T-helper 17 cell (primary cell): ENCODE data around the gene MSH2. TPM values are rescaled to one million over a fixed set of nuclear protein-coding genes. Genes with fewer than 3 reads are reported as not detected.

Source experiments
- ATAC-seq: fragments of 150-1000 bp; cut with Tn5 transposase; 2 replicates; pipeline ENCODE4 v1.10.0; 2021; ENCODE audit warnings: mild to moderate bottlenecking, moderate library complexity
- DNase-seq, 3 donors: peaks; one replicate each; pipeline versions ENCODE4 v3.0.0 to v3.0.0-alpha.2; 2020 to 2021
- H3K9me3 ChIP-seq: one replicate; pipeline ENCODE4 v1.7.0; 2013; ENCODE audit warnings: low read length, mild to moderate bottlenecking; ENCODE audit not compliant: control insufficient read depth, poor library complexity, severe bottlenecking
- H3K27ac Mint-ChIP-seq: one replicate; pipeline ENCODE4 v1.8.0; 2022; ENCODE audit warnings: mild to moderate bottlenecking, moderate library complexity, mixed read lengths
- H3K27me3 Mint-ChIP-seq: one replicate; pipeline ENCODE4 v1.8.0; 2022; ENCODE audit warnings: mixed read lengths
- H3K36me3 Mint-ChIP-seq: one replicate; pipeline ENCODE4 v1.8.0; 2022; ENCODE audit warnings: low read depth, mixed read lengths
- H3K4me1 Mint-ChIP-seq: one replicate; pipeline ENCODE4 v1.8.0; 2022; ENCODE audit warnings: mild to moderate bottlenecking, mixed read lengths
- H3K4me3 Mint-ChIP-seq: one replicate; pipeline ENCODE4 v1.8.0; 2022; ENCODE audit warnings: mild to moderate bottlenecking, moderate library complexity, mixed read lengths
- total RNA-seq, 4 donors: library from RNA in 2 of 4; stranded (reverse) in 2 of 4; gene quantifications; one replicate each; pipeline ENCODE4 v1.2.3 and lab custom pipeline; 2022 to 2026

The MSH2 gene
- total RNA-seq, 2 donors from 2014 or later: 9.7 to 9.9 TPM

- DNase-seq (no peak), ATAC-seq (no peak)
- Mint-ChIP-seq H3K4me1 (peaks cover 15% of the 10 kb centered on the region), H3K4me3 (no peak overlapping the region), H3K27me3 (no peaks in the 10 kb centered on the region), H3K27ac (no peak overlapping the region), H3K36me3 (peaks cover 5% of the 10 kb centered on the region)
- no peaks in the 10 kb centered on the region for H3K9me3 ChIP-seq
These were observed 57.8 kb downstream of the MSH2 start for GRCh38 chr2:47460766-47461165.

GRCh38 chr2:47471429-47472116 is 68.6 kb downstream of the MSH2 start:
- peaks cover 9% of the 10 kb centered on the region for H3K36me3 Mint-ChIP-seq

GRCh38 chr2:47479863-47480262 is 76.9 kb downstream of the MSH2 start:
- no peak for DNase-seq
- no peaks in the 10 kb centered on the region for H3K9me3 ChIP-seq
- no peaks in the 10 kb centered on the region for H3K27me3 Mint-ChIP-seq
- no peak for ATAC-seq
- H3K4me1 Mint-ChIP-seq: no peaks in the 10 kb centered on the region
- no peak overlapping the region for H3K4me3 Mint-ChIP-seq
- H3K36me3 Mint-ChIP-seq: peaks cover 5% of the 10 kb centered on the region
- H3K27ac Mint-ChIP-seq: no peak overlapping the region

More at GRCh38 chr2:47471429-47472116, 68.6 kb downstream of the MSH2 start:
- Mint-ChIP-seq H3K27ac (no peak overlapping the region), H3K27me3 (no peaks in the 10 kb centered on the region), H3K4me3 (no peak overlapping the region), H3K4me1 (peaks cover 2% of the 10 kb centered on the region)
- H3K9me3 ChIP-seq: no peaks in the 10 kb centered on the region
- DNase-seq (no peak), ATAC-seq (no peak)

DNA sequence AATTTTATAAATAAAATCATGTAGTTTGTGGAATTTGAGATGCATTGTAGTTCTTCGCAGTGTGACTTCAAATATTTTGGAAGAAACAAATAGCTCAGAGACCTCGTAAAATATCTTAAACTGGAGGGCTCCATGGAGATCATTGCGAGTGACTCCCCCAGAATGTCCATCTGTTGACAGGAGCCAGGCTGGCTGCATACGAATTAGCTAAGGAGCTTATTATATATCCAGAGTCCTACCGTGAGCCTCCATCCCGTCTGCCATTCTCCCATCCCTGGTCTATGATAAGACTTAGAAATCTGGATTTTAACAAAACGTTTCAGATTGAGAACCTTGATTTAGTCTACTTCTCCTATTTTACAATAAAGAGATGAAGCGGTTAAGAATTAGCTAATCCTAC is 80.2 kb downstream of the MSH2 start:
- no peaks in the 10 kb centered on the region for H3K9me3 ChIP-seq
- Mint-ChIP-seq H3K27me3 (no peaks in the 10 kb centered on the region), H3K4me3 (no peak overlapping the region), H3K27ac (no peak overlapping the region), H3K4me1 (peaks cover 6% of the 10 kb centered on the region), H3K36me3 (peaks cover 5% of the 10 kb centered on the region)
- DNase-seq (no peak), ATAC-seq (no peak)

DNA sequence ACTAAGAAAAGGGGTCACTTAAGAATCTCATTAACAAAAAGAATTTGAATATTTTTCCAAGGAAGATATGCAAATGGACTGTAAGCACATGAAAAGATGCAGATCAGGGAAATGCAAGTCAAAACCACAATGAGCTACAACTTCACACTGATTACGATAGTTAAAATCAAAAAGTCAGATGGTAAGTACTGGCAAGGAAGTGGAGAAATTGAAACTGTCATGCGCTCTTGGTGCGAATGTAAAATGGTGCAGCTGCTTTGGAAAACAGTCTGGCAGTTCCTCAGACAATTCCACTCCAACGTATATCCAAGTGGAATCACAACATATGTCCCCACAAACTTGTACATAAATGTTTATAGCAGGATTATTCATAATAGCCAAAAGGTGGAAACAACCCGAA is 81.4 kb downstream of the MSH2 start:
- H3K9me3 ChIP-seq: no peaks in the 10 kb centered on the region
- no peaks in the 10 kb centered on the region for H3K27me3 Mint-ChIP-seq
- no peak overlapping the region for H3K4me3 Mint-ChIP-seq
- no peak overlapping the region for H3K27ac Mint-ChIP-seq
- DNase-seq: no peak
- no peak for ATAC-seq
- peaks cover 6% of the 10 kb centered on the region for H3K4me1 Mint-ChIP-seq
- peaks cover 5% of the 10 kb centered on the region for H3K36me3 Mint-ChIP-seq

GRCh38 chr2:47485177-47485576 is 82.2 kb downstream of the MSH2 start:
- no peaks in the 10 kb centered on the region for H3K27me3 Mint-ChIP-seq
- peaks cover 6% of the 10 kb centered on the region for H3K4me1 Mint-ChIP-seq
- no peaks in the 10 kb centered on the region for H3K9me3 ChIP-seq
- peaks cover 5% of the 10 kb centered on the region for H3K36me3 Mint-ChIP-seq
- H3K4me3 Mint-ChIP-seq: no peak overlapping the region
- DNase-seq: no peak
- no peak for ATAC-seq
- peak overlapping the region; percentile 14 for H3K27ac Mint-ChIP-seq

GRCh38 chr2:47485751-47486300 is 82.9 kb downstream of the MSH2 start:
- DNase-seq (no peak), ATAC-seq (no peak)
- no peaks in the 10 kb centered on the region for H3K27me3 Mint-ChIP-seq
- H3K27ac Mint-ChIP-seq: peak overlapping the region; percentile 14
- H3K4me1 Mint-ChIP-seq: peaks cover 6% of the 10 kb centered on the region
- H3K36me3 Mint-ChIP-seq: peaks cover 5% of the 10 kb centered on the region
- H3K4me3 Mint-ChIP-seq: no peak overlapping the region
- H3K9me3 ChIP-seq: no peaks in the 10 kb centered on the region

DNA sequence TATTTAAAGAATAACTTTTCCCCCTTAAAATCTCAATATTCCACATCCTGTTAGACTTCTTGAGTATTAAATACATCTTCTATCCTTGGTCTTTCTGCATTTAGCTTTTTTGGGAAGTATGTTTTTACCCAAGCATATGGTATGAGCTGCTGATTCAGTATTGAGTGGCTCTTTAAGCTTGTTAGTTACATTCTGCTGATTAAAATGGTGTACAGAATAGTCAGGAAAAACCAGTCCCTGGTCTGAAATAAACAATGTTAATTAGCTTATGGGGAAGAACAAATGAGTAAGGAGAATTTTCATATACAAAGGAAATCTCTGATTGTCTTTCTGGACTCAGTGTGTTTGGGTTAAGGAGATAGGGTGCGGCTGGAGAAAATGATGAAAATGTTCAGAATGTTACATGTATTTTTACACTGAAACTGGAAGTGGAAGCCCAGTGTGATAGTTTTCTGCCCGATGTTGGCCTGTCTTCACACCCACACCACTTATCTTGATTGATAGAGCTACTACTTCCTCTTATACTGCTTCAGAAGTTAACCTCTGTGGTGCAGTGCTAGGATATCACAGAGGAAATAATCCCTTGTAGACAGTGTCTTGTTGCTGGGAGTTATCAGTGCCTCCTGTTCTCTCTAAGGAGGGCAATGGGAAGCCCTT is 84.0 kb downstream of the MSH2 start:
- Mint-ChIP-seq H3K27ac (no peak overlapping the region), H3K4me1 (peaks cover 6% of the 10 kb centered on the region), H3K36me3 (peaks cover 3% of the 10 kb centered on the region), H3K4me3 (peak overlapping the region; percentile 25), H3K27me3 (no peaks in the 10 kb centered on the region)
- DNase-seq: no peak
- no peaks in the 10 kb centered on the region for H3K9me3 ChIP-seq
- no peak for ATAC-seq

DNA sequence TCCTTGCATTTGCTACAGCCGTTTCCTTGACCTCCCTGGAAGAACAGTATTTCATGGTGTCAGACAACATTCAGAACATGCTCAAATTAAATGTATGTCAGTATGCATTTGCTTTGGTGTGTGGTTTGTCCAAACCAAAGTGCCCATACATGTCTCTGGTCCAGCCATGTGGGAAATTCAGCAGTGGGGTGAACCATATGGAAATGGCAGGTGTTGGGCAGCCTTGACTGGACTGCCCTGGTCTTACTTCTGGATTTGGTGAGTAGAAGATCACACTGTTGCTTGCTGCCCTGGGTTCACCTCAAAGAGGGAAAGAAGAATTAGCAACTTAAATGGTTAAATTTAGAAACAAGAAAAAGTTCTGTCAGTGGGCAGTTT is 84.5 kb downstream of the MSH2 start:
- peaks cover 6% of the 10 kb centered on the region for H3K4me1 Mint-ChIP-seq
- no peaks in the 10 kb centered on the region for H3K27me3 Mint-ChIP-seq
- no peak overlapping the region for H3K4me3 Mint-ChIP-seq
- peaks cover 2% of the 10 kb centered on the region for H3K36me3 Mint-ChIP-seq
- ATAC-seq: no peak
- H3K27ac Mint-ChIP-seq: no peak overlapping the region
- no peak for DNase-seq
- H3K9me3 ChIP-seq: no peaks in the 10 kb centered on the region

GRCh38 chr2:47488870-47489584 is 86.1 kb downstream of the MSH2 start:
- H3K4me1 Mint-ChIP-seq: peaks cover 8% of the 10 kb centered on the region
- H3K36me3 Mint-ChIP-seq: peaks cover 2% of the 10 kb centered on the region
- DNase-seq: no peak
- no peak overlapping the region for H3K27ac Mint-ChIP-seq
- H3K9me3 ChIP-seq: no peaks in the 10 kb centered on the region
- peaks cover 5% of the 10 kb centered on the region for H3K27me3 Mint-ChIP-seq
- no peak overlapping the region for H3K4me3 Mint-ChIP-seq
- no peak for ATAC-seq

- H3K9me3 ChIP-seq: no peaks in the 10 kb centered on the region
- no peak overlapping the region for H3K27ac Mint-ChIP-seq
- ATAC-seq: no peak
- peaks cover 5% of the 10 kb centered on the region for H3K27me3 Mint-ChIP-seq
- H3K4me3 Mint-ChIP-seq: no peak overlapping the region
- no peak for DNase-seq
- H3K36me3 Mint-ChIP-seq: no peaks in the 10 kb centered on the region
- H3K4me1 Mint-ChIP-seq: peaks cover 8% of the 10 kb centered on the region
These were observed 87.5 kb downstream of the MSH2 start for GRCh38 chr2:47490406-47490805.

DNA sequence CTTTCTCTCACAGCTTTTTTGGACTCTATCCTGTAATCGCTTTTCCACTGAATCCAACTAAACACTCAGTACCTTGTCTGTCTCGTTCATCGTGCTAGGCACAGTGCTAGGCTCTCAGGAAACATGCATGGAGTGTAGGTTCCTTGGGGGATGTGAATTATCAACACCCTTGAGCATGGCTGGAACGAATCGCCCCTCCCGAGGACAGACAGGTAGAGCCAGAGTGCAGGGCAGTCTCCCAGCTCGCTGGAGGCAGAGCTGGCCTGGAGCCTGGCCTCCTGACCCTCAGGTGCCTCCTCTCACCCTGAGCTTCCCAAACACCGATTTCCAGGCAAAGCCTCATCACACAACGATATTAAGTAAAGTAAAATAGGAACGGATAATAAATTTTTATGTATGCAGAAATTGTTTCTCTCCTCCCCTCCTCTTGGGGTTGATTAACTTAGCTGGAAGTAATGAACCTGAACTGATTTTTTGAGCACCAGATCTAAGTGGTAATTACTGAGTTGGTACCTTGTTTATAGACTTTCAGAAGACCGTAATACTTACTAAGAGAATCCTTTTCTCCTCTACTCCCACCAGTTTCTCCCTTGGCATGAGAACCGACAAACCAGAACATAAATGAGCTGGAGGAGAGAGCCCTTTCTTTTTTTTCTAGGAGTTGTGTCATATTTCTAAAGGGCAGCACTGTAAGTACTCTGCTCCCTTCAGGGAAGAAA is 90.5 kb downstream of the MSH2 start:
- Mint-ChIP-seq H3K27ac (no peak overlapping the region), H3K36me3 (no peaks in the 10 kb centered on the region), H3K27me3 (peaks cover 5% of the 10 kb centered on the region), H3K4me1 (peaks cover 2% of the 10 kb centered on the region), H3K4me3 (no peak overlapping the region)
- DNase-seq (no peak), ATAC-seq (no peak)
- no peaks in the 10 kb centered on the region for H3K9me3 ChIP-seq
